Adipocyte (in vitro differentiated cells): ENCODE data around the gene SNAP47.

Source experiments
- DNase-seq: peaks from one replicate; pipeline ENCODE4 v3.0.0-alpha.2; 2015; ENCODE audit warnings: low read depth
- H3K27me3 ChIP-seq: replicated peaks from 2 replicates; pipeline ENCODE4 v1.7.0; 2013; ENCODE audit warnings: mild to moderate bottlenecking, low read length, moderate library complexity; ENCODE audit not compliant: control insufficient read depth, insufficient read depth
- H3K36me3 ChIP-seq: 2 replicates; pipeline ENCODE4 v1.7.0; 2013; ENCODE audit warnings: low read length, mild to moderate bottlenecking, moderate library complexity; ENCODE audit not compliant: control insufficient read depth, insufficient read depth, severe bottlenecking
- H3K4me1 ChIP-seq: 2 replicates; pipeline ENCODE4 v1.7.0; 2013; ENCODE audit warnings: mild to moderate bottlenecking, low read length, moderate library complexity; ENCODE audit not compliant: control insufficient read depth, insufficient read depth
- H3K4me3 ChIP-seq: 2 replicates; pipeline ENCODE4 v1.7.0; 2013; ENCODE audit warnings: mild to moderate bottlenecking, low read length, moderate library complexity
- H3K9ac ChIP-seq: 2 replicates; pipeline ENCODE4 v1.7.0; 2013; ENCODE audit warnings: mild to moderate bottlenecking, low read length, moderate library complexity
- H3K9me3 ChIP-seq: 2 replicates; pipeline ENCODE4 v1.7.0; 2013; ENCODE audit warnings: mild to moderate bottlenecking, low read length, moderate library complexity; ENCODE audit not compliant: control insufficient read depth

SNAP47 gene

GRCh38 chr1:227766015-227766634 is 30.9 kb downstream of the SNAP47 start:
- peaks cover 4% of the 10 kb centered on the region for H3K4me1 ChIP-seq

GRCh38 chr1:227766653-227767277 is 31.5 kb downstream of the SNAP47 start:
- no peak for DNase-seq
- no peak overlapping the region for H3K9ac ChIP-seq
- H3K27me3 ChIP-seq, result no peaks in the 10 kb centered on the region
- peaks cover 38% of the 10 kb centered on the region for H3K36me3 ChIP-seq
- no peaks in the 10 kb centered on the region for H3K9me3 ChIP-seq
- H3K4me1 ChIP-seq, result peaks cover 4% of the 10 kb centered on the region
- H3K4me3 ChIP-seq, result no peak overlapping the region

More at GRCh38 chr1:227766015-227766634, 30.9 kb downstream of the SNAP47 start:
- no peaks in the 10 kb centered on the region for H3K27me3 ChIP-seq
- DNase-seq, result no peak
- no peak overlapping the region for H3K9ac ChIP-seq
- H3K9me3 ChIP-seq, result no peaks in the 10 kb centered on the region
- H3K4me3 ChIP-seq, result no peak overlapping the region
- H3K36me3 ChIP-seq, result peaks cover 37% of the 10 kb centered on the region

GRCh38 chr1:227767401-227768124 is 32.3 kb downstream of the SNAP47 start:
- no peak for DNase-seq
- Histone ChIP-seq H3K9me3 (no peaks in the 10 kb centered on the region), H3K27me3 (no peaks in the 10 kb centered on the region), H3K4me3 (no peak overlapping the region), H3K9ac (no peak overlapping the region), H3K4me1 (peaks cover 3% of the 10 kb centered on the region), H3K36me3 (peaks cover 44% of the 10 kb centered on the region)

GRCh38 chr1:227768125-227768439 is 32.8 kb downstream of the SNAP47 start:
- no peak overlapping the region for H3K9ac ChIP-seq
- H3K36me3 ChIP-seq, result peaks cover 44% of the 10 kb centered on the region
- DNase-seq, result no peak
- no peaks in the 10 kb centered on the region for H3K27me3 ChIP-seq
- no peak overlapping the region for H3K4me3 ChIP-seq
- no peaks in the 10 kb centered on the region for H3K9me3 ChIP-seq
- no peaks in the 10 kb centered on the region for H3K4me1 ChIP-seq

- Histone ChIP-seq H3K9ac (no peak overlapping the region), H3K9me3 (no peaks in the 10 kb centered on the region), H3K36me3 (peaks cover 44% of the 10 kb centered on the region), H3K4me3 (no peak overlapping the region), H3K27me3 (no peaks in the 10 kb centered on the region), H3K4me1 (no peaks in the 10 kb centered on the region)
- DNase-seq, result no peak
These were observed 33.4 kb downstream of the SNAP47 start for GRCh38 chr1:227768640-227769039.

- no peak for DNase-seq
- Histone ChIP-seq H3K9ac (no peak overlapping the region), H3K27me3 (no peaks in the 10 kb centered on the region), H3K4me1 (no peaks in the 10 kb centered on the region), H3K4me3 (no peak overlapping the region), H3K36me3 (peaks cover 44% of the 10 kb centered on the region), H3K9me3 (no peaks in the 10 kb centered on the region)
These were observed 34.1 kb downstream of the SNAP47 start for GRCh38 chr1:227769047-227769935.

GRCh38 chr1:227769936-227770494 is 34.8 kb downstream of the SNAP47 start:
- Histone ChIP-seq H3K4me1 (peaks cover 6% of the 10 kb centered on the region), H3K4me3 (no peak overlapping the region), H3K9me3 (no peaks in the 10 kb centered on the region), H3K9ac (no peak overlapping the region), H3K27me3 (no peaks in the 10 kb centered on the region), H3K36me3 (peaks cover 44% of the 10 kb centered on the region)
- no peak for DNase-seq

- H3K4me1 ChIP-seq, result peaks cover 6% of the 10 kb centered on the region
- no peak overlapping the region for H3K4me3 ChIP-seq
- peaks cover 44% of the 10 kb centered on the region for H3K36me3 ChIP-seq
- DNase-seq, result no peak
- no peaks in the 10 kb centered on the region for H3K9me3 ChIP-seq
- no peak overlapping the region for H3K9ac ChIP-seq
- H3K27me3 ChIP-seq, result no peaks in the 10 kb centered on the region
These were observed 35.6 kb downstream of the SNAP47 start for GRCh38 chr1:227770812-227771211.

GRCh38 chr1:227771326-227771725 is 36.1 kb downstream of the SNAP47 start:
- no peak overlapping the region for H3K4me3 ChIP-seq
- peaks cover 49% of the 10 kb centered on the region for H3K36me3 ChIP-seq
- H3K4me1 ChIP-seq, result peaks cover 6% of the 10 kb centered on the region
- no peak overlapping the region for H3K9ac ChIP-seq
- DNase-seq, result no peak
- H3K27me3 ChIP-seq, result no peaks in the 10 kb centered on the region
- no peaks in the 10 kb centered on the region for H3K9me3 ChIP-seq

GRCh38 chr1:227771771-227772170 is 36.5 kb downstream of the SNAP47 start:
- Histone ChIP-seq H3K9me3 (no peaks in the 10 kb centered on the region), H3K4me1 (peaks cover 6% of the 10 kb centered on the region), H3K4me3 (no peak overlapping the region), H3K9ac (no peak overlapping the region), H3K27me3 (no peaks in the 10 kb centered on the region), H3K36me3 (peaks cover 51% of the 10 kb centered on the region)
- no peak for DNase-seq

- H3K9ac ChIP-seq, result no peak overlapping the region
- H3K4me3 ChIP-seq, result no peak overlapping the region
- peaks cover 34% of the 10 kb centered on the region for H3K36me3 ChIP-seq
- DNase-seq, result no peak
- H3K9me3 ChIP-seq, result no peaks in the 10 kb centered on the region
- peaks cover 9% of the 10 kb centered on the region for H3K4me1 ChIP-seq
- H3K27me3 ChIP-seq, result no peaks in the 10 kb centered on the region
These were observed 38.3 kb downstream of the SNAP47 start for GRCh38 chr1:227773558-227773957.
